GM19395 (cell line): ENCODE data around the gene PARVB.

ENCODE experiments used
- ATAC-seq: cut with Tn5 transposase; IDR thresholded peaks from one replicate; pipeline ENCODE4 v1.9.1; 2021; ENCODE audit warnings: mild to moderate bottlenecking, moderate library complexity; ENCODE audit not compliant: unreplicated experiment

The PARVB gene

GRCh38 chr22:44194569-44194968 is 170.5 kb downstream of the PARVB start:
- ATAC-seq: no peak

GRCh38 chr22:44195189-44195871 is 171.2 kb downstream of the PARVB start:
- no peak for ATAC-seq

DNA sequence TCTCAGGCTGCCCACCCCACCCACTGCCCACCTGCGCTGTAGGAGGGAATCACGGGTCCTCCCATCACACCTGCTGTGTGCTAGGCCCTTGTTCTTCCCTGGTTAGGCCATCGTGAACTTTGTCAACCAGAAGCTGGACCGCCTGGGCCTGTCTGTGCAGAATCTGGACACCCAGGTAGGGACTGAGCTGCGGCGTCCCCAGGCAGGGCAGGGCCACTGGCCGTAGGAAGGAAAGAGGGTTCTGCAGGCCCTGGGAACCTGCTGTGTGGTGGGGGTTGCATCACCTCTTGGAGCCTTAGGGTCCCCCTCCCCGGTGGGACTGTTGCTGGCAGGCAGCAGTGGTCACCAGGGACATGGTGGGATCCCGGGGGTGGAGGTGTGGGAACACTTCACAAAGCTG is 172.1 kb downstream of the PARVB start:
- no peak for ATAC-seq

DNA sequence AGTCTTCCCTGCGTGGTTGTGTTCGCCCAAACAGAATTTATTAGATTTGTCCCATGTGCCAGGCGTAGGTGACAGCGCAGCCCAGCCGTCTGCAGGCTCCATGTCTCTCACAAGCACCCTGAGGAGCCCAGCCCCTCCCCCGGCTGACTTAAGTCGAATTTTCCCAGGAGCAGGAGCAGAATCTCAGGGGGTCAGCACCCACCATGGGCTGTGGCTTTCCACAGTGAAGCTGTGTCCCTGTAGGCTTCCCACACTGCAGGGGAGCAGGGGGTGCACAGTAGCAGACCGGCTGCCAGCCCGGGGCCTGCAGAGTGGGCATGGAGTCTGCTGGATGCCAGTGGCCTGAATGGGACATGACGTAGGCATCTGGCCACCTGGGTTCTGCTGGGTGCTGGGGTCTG is 172.6 kb downstream of the PARVB start:
- no peak for ATAC-seq

GRCh38 chr22:44197271-44197670 is 173.2 kb downstream of the PARVB start:
- no peak for ATAC-seq

DNA sequence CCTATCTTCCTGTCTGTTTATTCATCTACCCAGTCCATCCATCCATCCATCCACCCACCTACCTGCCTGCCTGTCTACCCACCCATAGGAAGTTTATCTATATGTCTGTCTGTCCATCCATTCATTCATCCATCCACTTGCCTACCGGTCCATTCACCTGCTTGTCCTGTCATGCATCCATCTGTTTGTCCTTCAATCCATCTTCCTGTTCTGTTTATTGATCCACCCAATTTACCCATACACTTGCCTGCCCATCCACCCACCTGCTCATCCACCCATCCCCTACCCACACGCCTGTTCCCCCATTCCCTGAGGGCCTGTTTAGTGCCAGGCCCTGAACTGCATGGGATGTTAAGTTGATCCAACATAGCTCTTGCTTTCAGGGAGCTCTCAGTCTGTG is 175.1 kb downstream of the PARVB start:
- no peak for ATAC-seq

- no peak for ATAC-seq
Observed at GRCh38 chr22:44199866-44200265, 175.8 kb downstream of the PARVB start.

GRCh38 chr22:44200451-44200850 is 176.3 kb downstream of the PARVB start:
- no peak for ATAC-seq

DNA sequence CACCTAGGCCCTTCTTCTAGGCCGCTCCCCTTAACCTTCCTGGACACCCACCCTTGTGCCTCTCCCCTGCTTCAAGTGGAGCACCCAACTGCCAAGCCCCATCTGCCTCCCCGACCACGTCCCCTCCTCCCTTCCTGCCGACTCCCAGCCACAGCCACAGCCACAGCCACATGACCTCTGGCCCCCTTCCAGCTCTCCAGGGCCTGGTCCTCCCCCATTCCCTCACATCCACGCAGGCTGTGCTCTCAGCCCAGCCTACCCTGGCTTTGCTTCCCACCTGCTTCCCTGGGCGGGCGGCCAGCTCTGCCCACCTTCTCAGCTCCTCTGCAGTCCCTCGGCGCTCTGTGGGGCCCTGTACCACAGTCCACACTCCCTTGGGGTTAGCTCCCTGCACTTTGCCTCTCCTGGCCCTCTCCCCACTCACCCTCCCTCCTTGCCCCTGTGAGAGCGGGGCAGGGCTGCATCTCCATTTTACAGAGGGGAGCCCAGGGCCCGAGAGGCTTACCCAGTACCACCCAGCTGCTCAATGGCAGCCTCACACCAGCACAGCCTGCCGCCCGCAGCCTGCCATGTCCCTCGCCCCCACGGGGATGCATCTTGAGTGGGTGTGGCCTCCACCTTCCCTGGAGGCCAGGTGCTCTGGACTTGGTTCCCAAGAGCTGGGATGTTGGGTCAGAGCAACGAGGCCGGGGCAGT is 176.9 kb downstream of the PARVB start:
- no peak for ATAC-seq

- no peak for ATAC-seq
Observed at GRCh38 chr22:44201665-44202064, 177.6 kb downstream of the PARVB start.

DNA sequence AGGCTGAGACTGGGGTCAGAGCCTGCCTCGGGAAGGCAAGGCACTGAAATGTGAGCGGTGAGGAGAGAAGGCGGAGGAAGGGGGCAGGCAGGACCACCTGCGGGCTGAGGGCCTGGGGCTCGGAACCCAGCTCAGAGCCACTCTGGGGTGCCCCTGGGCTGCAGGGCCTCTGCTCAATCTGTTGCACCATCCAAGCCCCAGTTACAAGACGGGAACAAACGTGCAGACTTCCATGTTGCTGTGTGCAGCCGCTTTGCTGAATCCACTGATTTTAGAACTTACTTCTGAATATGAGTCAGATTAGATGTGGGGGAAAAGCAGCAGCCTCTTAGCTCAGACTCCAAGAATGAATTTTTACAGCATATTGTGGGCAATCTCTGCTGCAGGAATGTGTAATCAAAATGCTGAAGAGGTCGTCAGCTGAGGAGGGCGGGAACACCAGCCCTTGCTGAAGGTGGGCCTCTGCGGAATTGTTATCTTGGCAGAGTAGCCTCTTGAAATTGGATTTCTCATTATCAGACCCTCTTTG is 178.2 kb downstream of the PARVB start:
- no peak for ATAC-seq

- no peak for ATAC-seq
Observed at GRCh38 chr22:44203203-44203602, 179.1 kb downstream of the PARVB start.

- no peak for ATAC-seq
Observed at GRCh38 chr22:44204739-44205515, 180.8 kb downstream of the PARVB start.

DNA sequence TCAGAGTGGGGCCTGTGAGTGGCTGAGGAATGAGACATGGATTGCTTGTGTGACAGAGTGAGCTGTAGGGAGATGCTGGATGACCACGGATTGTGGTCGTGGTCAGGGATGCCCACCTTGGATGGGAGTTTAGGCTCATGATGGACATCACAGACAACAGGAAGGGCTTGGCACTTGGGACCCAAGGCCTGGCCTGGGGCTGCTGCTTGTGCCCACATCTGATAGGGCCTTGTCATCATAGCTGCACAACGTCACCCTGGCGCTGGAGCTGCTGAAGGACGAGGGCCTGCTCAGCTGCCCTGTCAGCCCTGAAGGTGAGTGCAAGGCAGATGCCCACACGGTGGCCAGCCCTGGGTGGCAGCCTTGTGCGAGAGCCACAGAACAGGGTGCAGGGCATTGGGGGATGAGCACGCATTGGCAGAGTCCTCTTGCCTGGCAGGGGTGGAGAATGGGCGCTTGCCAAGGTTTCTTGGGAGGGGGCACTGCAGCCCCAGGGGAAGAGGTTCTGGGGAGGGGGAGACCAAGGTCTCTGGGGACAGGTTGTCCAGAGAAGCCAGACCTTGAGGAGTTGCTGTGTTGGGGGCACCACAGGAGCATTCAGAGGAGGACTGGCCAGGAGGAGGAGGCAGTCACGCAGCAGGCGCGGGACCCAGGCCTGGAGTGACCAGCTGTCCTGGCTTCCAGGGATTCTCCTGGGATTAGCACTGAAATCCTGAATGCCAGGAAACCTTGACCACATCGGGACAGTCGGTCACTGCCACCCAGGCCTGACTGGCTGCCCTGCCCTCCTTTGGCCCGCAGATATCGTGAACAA is 181.6 kb downstream of the PARVB start:
- ATAC-seq: no peak

- no peak for ATAC-seq
Observed at GRCh38 chr22:44206330-44206645, 182.2 kb downstream of the PARVB start.

- ATAC-seq: no peak
Observed at GRCh38 chr22:44206696-44207095, 182.6 kb downstream of the PARVB start.

DNA sequence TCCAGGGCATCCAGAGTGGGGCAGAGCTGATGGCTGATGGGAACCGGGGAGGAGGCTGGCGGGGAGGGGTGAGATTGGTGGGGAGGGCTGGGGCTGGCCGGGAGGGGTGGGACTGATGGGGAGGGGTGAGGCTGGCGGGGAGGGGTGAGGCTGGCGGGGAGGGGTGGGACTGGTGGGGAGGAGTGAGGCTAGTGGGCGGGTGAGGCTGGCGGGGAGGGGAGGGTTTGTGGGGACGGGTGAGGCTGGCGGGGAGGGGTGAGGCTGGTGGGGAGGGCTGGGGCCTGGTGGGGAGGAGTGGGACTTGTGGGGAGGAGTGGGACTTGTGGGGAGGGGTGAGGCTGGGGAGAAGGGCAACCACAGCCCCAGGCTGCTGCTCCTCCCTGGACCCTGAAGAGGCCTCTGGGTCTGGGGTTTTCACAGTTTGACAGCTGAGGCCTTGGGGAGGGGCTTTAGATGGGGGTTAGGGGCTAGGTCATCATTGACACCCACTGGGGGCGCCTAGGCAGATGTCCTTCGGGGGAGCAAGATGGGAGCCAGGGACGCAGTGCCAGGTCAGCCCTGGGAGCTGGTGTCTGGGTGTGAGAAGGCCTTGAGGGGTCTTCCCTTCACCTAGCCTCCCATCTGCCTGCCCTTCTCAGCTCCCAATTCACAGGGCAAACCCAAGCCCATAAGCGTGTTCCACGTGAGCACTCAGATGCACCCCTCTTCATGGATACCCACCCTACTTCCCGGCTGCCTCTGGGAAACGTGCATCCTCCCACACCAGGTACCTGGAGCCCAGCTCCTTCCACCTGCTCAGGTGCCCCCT is 183.3 kb downstream of the PARVB start:
- no peak for ATAC-seq

DNA sequence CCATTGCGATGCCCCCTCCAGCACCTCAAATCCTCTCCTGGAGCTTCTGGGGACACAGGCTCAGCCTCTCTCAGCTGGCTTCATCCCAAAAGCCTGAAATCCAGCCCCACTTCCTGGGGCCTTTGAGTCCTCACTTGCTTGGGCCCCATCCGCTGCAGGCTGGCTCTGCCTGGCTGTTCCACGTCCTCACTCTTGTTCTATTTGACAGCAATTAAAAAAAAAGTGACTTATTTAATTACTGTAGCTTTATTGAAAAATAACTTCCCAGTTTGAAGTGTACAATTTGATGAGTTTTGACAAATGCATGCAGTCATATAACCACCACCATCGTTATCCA is 183.8 kb downstream of the PARVB start:
- ATAC-seq: no peak

DNA sequence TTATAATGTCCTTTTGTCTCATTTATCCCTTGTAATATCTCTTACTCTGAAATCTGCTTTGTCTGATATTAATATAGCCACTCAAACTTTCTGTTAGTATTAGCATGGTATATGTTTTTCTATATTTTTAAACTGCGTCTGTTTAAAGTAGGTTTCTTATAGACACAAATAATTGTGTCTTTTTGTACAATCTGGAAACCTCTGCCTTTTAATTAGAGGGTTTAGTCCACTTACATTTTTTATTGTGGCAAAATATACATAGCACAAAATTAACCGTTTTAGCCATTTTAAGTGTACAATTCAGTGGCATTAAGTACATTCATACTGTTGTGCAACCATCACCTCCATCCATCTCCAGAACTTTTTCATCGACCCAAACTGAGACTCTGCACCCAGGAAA is 185.2 kb downstream of the PARVB start:
- ATAC-seq: no peak

GRCh38 chr22:44210722-44211121 is 186.6 kb downstream of the PARVB start:
- ATAC-seq: no peak
